Uterus (tissue), 4 donors: ENCODE data around the gene EPS15. TPM values are rescaled to one million over a fixed set of nuclear protein-coding genes. Genes with fewer than 3 reads are reported as not detected.

ENCODE experiments used
- DNase-seq, 2 donors: peaks; one replicate each; pipeline ENCODE4 v3.0.0-alpha.2; 2019 to 2020
- H3K27ac ChIP-seq, 2 donors: fragments of 200-600 bp; sonication (generic); 1 replicate in 1 of 2; 2 replicates in 1 of 2; pipeline ENCODE4 v1.5.1; 2016 to 2018
- H3K27me3 ChIP-seq, 2 donors: fragments of 200-600 bp; sonication (generic); one replicate each; pipeline ENCODE4 v1.5.1; 2018 to 2019; ENCODE audit warnings: control low read depth in 1 of 2
- H3K36me3 ChIP-seq, 2 donors: fragments of 200-600 bp; sonication (generic); one replicate each; pipeline ENCODE4 v1.5.1; 2019; ENCODE audit warnings: control low read depth in 1 of 2
- H3K4me1 ChIP-seq, 2 donors: fragments of 200-600 bp; sonication (generic); one replicate each; pipeline ENCODE4 v1.5.1; 2018 to 2019; ENCODE audit warnings: control low read depth in 1 of 2
- H3K4me3 ChIP-seq, 2 donors: fragments of 200-600 bp; sonication (generic); 1 replicate in 1 of 2; 2 replicates in 1 of 2; pipeline ENCODE4 v1.5.1; 2018 to 2019; ENCODE audit warnings: mild to moderate bottlenecking in 1 of 2
- H3K9me3 ChIP-seq, 2 donors: fragments of 200-600 bp; sonication (generic); one replicate each; pipeline ENCODE4 v1.5.1; 2019; ENCODE audit warnings: control low read depth in 1 of 2
- POLR2A ChIP-seq, 2 donors: fragments of 450-650 bp; IDR thresholded peaks; one replicate each; pipeline ENCODE4 v1.6.1; 2016; ENCODE audit warnings: antibody characterized with exemption in 2 of 2, mild to moderate bottlenecking in 1 of 2, moderate library complexity in 1 of 2
- intact Hi-C: fragments of 100-400 bp; cut with DNase I; formaldehyde crosslinking; loops from one replicate; pipeline ENCODE4 v1.15.1; 2023; ENCODE audit warnings: low total_unique reads
- total RNA-seq, 4 donors: library from RNA; depleted of rRNA in 3 of 4; stranded (reverse); fragments of >200 nt in 3 of 4; gene quantifications; one replicate each; pipeline versions ENCODE4 v1.1.0 to v1.2.4, GENCODE V29; 2014 to 2023
- TF ChIP-seq, protein P1 (sequence below), 4 experiments: fragments of 200-600 bp in 2 of 4; fragments of 450-650 bp in 2 of 4; sonication (generic) in 2 of 4; IDR thresholded peaks; one replicate each; pipeline ENCODE4 v1.5.1; 2016 to 2019; ENCODE audit warnings: antibody characterized with exemption in 4 of 4, mild to moderate bottlenecking in 2 of 4, moderate library complexity in 1 of 4
- donor health status: DM: yes; HTN: yes; CAD: no.

Gene EPS15
- total RNA-seq, 4 donors from 2014 or later: 30.7 to 133 (median 81.1) TPM

- Histone ChIP-seq H3K27ac (no peak overlapping the region), H3K4me3 (no peak overlapping the region), H3K9me3 (no peaks in the 10 kb centered on the region), H3K36me3 (no peaks in the 10 kb centered on the region), H3K27me3 (no peaks in the 10 kb centered on the region), H3K4me1 (no peaks in the 10 kb centered on the region)
- TF ChIP-seq, protein P1, sequence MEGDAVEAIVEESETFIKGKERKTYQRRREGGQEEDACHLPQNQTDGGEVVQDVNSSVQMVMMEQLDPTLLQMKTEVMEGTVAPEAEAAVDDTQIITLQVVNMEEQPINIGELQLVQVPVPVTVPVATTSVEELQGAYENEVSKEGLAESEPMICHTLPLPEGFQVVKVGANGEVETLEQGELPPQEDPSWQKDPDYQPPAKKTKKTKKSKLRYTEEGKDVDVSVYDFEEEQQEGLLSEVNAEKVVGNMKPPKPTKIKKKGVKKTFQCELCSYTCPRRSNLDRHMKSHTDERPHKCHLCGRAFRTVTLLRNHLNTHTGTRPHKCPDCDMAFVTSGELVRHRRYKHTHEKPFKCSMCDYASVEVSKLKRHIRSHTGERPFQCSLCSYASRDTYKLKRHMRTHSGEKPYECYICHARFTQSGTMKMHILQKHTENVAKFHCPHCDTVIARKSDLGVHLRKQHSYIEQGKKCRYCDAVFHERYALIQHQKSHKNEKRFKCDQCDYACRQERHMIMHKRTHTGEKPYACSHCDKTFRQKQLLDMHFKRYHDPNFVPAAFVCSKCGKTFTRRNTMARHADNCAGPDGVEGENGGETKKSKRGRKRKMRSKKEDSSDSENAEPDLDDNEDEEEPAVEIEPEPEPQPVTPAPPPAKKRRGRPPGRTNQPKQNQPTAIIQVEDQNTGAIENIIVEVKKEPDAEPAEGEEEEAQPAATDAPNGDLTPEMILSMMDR (IDR thresholded peaks at IDR 0.05): no peak
- TF ChIP-seq POLR2A (IDR thresholded peaks at IDR 0.05): no peak
- no peak for DNase-seq
- intact Hi-C loops: no loop called here
Observed at GRCh38 chr1:51523931-51524330, 4.9 kb upstream of the EPS15 start.

DNA sequence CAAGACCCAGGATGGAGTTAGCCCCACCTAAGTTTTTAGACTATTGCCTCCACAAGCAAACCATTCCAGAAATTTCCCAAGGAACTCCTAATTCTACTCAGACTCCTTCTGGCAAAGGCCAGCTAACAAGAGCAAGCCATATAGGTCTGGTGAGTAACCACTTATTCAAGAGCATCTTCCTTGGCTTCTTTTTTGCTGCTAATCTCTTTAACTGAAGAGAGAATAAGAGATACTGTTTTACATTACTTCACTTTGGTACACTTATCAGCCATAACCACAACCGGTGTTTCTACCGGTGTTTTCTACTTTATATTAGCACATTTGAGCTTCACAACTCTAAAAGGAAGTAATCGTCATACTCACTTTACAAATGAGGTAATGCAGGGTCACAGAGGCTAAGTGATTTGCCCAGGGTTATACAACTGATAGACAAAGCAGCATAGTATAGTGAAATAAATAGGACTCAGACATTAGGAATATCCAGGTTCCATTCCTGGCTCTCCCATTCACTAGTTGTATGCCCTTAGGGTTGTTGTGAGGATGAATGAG, 1.7 kb upstream of the EPS15 start:
- Histone ChIP-seq H3K4me3 (no peak overlapping the region), H3K27me3 (no peaks in the 10 kb centered on the region), H3K27ac (peak overlapping the region; percentile 94 to 97), H3K36me3 (no peaks in the 10 kb centered on the region), H3K9me3 (no peaks in the 10 kb centered on the region), H3K4me1 (peaks cover 0 to 5% of the 10 kb centered on the region in 2 donors)
- intact Hi-C loops: no loop called here
- no peak for TF ChIP-seq POLR2A (IDR thresholded peaks at IDR 0.05)
- TF ChIP-seq, protein P1 (IDR thresholded peaks at IDR 0.05): no peak
- no peak for DNase-seq

GRCh38 chr1:51519865-51520699, 1.0 kb upstream of the EPS15 start:
- Histone ChIP-seq H3K36me3 (no peaks in the 10 kb centered on the region), H3K4me1 (peaks cover 0 to 5% of the 10 kb centered on the region in 2 donors), H3K27ac (peak overlapping the region; percentile 94 to 97), H3K4me3 (no peak overlapping the region), H3K27me3 (no peaks in the 10 kb centered on the region), H3K9me3 (no peaks in the 10 kb centered on the region)
- intact Hi-C loops: no loop called here
- TF ChIP-seq, protein P1 (IDR thresholded peaks at IDR 0.05): no peak
- TF ChIP-seq POLR2A (IDR thresholded peaks at IDR 0.05): no peak
- DNase-seq: no peak

DNA sequence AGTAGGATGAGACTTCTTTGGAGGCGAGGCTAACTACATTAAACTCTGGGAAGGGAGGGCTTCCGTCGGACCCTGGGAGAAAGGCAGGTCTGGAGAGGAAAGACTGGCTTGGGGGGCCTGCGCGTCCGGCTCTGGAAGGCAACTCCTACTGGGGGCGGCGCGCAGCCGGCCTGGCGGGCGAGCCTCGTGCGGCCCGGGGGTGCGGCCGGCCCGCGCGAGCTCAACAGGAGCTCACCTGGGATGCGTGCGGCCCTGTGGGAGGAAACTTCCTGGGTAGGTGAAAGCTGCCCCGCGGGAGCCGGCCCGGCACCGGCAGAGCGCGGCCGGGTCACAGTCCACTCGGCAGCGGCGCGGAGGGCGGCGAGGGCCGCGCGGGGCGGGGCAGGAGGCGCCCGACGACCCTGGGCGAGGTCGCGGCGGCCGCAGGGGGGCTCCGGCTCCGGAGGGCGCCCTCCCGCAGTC, 449 bp downstream of the EPS15 start:
- Histone ChIP-seq H3K9me3 (no peaks in the 10 kb centered on the region), H3K27me3 (no peaks in the 10 kb centered on the region), H3K4me3 (peak overlapping the region; percentile 75 to 92), H3K27ac (peak overlapping the region; percentile 94 to 97), H3K36me3 (no peaks in the 10 kb centered on the region), H3K4me1 (peaks cover 0 to 5% of the 10 kb centered on the region in 2 donors)
- intact Hi-C loops: no loop called here
- peak; percentile 40 to 48 for DNase-seq
- TF ChIP-seq, protein P1 (IDR thresholded peaks at IDR 0.05): no peak
- TF ChIP-seq POLR2A (IDR thresholded peaks at IDR 0.05): no peak

GRCh38 chr1:51518033-51518585, 957 bp downstream of the EPS15 start:
- Histone ChIP-seq H3K36me3 (no peaks in the 10 kb centered on the region), H3K4me1 (peaks cover 0 to 5% of the 10 kb centered on the region in 2 donors), H3K27ac (peak overlapping the region; percentile 94 to 97), H3K27me3 (no peaks in the 10 kb centered on the region), H3K9me3 (no peaks in the 10 kb centered on the region), H3K4me3 (peak overlapping the region; percentile 75 to 92)
- TF ChIP-seq, protein P1 (IDR thresholded peaks at IDR 0.05): no peak
- TF ChIP-seq POLR2A (IDR thresholded peaks at IDR 0.05): no peak
- intact Hi-C loops: no loop called here
- DNase-seq: peak; percentile 21 to 32
